ENCODE results near the gene FAM120A.

DNA sequence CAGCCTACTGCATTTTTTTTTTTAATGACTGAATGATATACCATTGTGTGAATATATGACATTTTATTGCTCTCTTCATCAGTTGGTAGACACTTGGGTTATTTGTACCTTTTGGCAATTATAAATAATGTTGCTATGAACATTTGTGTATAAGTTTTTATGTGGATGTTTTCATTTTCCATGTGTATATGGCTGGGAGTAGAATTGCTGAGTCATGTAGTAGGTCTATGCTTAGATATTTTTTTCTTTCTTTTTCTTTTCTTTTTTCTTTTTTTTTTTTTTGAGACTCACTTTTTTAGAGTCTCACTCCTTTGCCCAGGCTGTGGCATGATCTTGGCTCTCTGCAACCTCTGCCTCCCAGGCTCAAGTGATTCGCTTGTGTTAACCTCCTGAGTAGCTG lies 34.8 kb downstream of the FAM120A start:
- TF ChIP-seq GABPA (tag; conservative IDR thresholded peaks at IDR 0.05; ENCODE audit: low read depth) (no peak), ETV5 (CRISPR knock-in tag; IDR thresholded peaks at IDR 0.05; ENCODE audit: low read depth) (no peak), ZNF12 (CRISPR knock-in tag; IDR thresholded peaks at IDR 0.05) (no peak), ERF (CRISPR knock-in tag; IDR thresholded peaks at IDR 0.05) (no peak)
- TF ChIP-seq, protein P1, sequence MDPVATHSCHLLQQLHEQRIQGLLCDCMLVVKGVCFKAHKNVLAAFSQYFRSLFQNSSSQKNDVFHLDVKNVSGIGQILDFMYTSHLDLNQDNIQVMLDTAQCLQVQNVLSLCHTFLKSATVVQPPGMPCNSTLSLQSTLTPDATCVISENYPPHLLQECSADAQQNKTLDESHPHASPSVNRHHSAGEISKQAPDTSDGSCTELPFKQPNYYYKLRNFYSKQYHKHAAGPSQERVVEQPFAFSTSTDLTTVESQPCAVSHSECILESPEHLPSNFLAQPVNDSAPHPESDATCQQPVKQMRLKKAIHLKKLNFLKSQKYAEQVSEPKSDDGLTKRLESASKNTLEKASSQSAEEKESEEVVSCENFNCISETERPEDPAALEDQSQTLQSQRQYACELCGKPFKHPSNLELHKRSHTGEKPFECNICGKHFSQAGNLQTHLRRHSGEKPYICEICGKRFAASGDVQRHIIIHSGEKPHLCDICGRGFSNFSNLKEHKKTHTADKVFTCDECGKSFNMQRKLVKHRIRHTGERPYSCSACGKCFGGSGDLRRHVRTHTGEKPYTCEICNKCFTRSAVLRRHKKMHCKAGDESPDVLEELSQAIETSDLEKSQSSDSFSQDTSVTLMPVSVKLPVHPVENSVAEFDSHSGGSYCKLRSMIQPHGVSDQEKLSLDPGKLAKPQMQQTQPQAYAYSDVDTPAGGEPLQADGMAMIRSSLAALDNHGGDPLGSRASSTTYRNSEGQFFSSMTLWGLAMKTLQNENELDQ (CRISPR knock-in tag; IDR thresholded peaks at IDR 0.05; ENCODE audit: borderline replicate concordance): no peak
